Measurements from ENCODE around the gene KDM4E.

DNA sequence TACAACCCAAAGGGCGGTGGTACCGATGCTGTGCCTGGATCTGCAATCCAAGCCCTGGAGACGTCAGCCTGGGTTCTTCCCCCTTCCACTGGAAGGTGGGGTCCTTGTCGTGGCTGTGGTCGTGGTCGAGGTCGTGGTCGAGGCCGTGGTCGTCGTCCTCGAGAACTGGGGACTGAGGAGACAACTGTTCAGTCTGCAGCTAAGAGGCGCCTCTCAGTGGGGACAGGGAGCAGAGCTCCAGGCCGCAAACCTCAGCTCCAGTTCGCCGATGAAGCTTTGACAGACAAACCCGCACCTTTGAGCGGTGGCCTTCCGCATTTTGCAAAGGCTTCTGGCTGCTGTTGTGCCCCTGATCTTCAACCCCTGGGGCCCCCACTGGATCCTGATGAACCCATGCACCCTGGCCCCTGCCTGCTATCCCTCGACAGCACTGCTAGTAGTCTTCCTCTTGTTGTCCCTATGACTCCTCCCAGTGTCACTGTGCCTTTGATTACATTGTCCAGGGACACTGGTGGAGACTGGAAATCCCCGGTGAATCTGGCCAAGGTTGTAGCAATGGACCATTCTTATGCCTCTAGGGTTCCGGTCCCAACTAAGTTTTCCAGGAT, 25.6 kb downstream of the KDM4E start:
- TF ChIP-seq CTCF (IDR thresholded peaks at IDR 0.05; ENCODE audit: low read length) (no peak), EZH2 (IDR thresholded peaks at IDR 0.05; ENCODE audit: borderline replicate concordance, low read length) (no peak)

Data from OCI-LY1 (cell line).